HCT116 (cell line): ENCODE data around the gene DGKB. TPM values are rescaled to one million over a fixed set of nuclear protein-coding genes. Genes with fewer than 3 reads are reported as not detected.

Source experiments
- ATAC-seq: fragments of 200-7000 bp; cut with Tn5 transposase; 2 replicates; pipeline ENCODE4 v1.9.1; 2020; ENCODE audit warnings: mild to moderate bottlenecking, moderate library complexity
- BruUV-seq: library from RNA; stranded (reverse); fragments of 400-500 nt; replicated peaks from 2 replicates; lab custom pipeline; 2021; lab: Mats Ljungman, UMichigan
- CTCF ChIA-PET: fragments of 300-600 bp; sonication (Branson Sonifier 250); formaldehyde crosslinking; loops from one replicate; lab custom pipeline; 2021; ENCODE audit warnings: antibody characterized with exemption; lab: Charles Lee
- POLR2A ChIA-PET: fragments of 300-600, 350-600 bp; sonication (Branson Sonifier 250); formaldehyde crosslinking; loops from one replicate; lab custom pipeline; 2021; ENCODE audit warnings: antibody characterized with exemption; lab: Charles Lee
- RAD21 ChIA-PET, 2 experiments: fragments of 300-600 bp; sonication (Branson Sonifier 250); formaldehyde crosslinking; loops; one replicate each; lab custom pipeline; 2023; ENCODE audit warnings: low total read pairs in 2 of 2; ENCODE audit not compliant: uncharacterized antibody in 2 of 2, unreplicated experiment in 2 of 2, low non-redundant PET in 1 of 2; lab: Charles Lee
- DNase-seq: peaks from one replicate; pipeline ENCODE4 v3.0.0-alpha.2; 2010; ENCODE audit warnings: low read depth, low spot score
- H2AFZ ChIP-seq: fragments of 200-600 bp; shearing (Covaris generic), sonication (generic); 2 replicates; pipeline ENCODE4 v1.6.1; 2017; ENCODE audit warnings: low read depth, mixed run types, mixed read lengths, antibody characterized with exemption, low read length; ENCODE audit not compliant: poor library complexity, severe bottlenecking
- H3K27ac ChIP-seq: 2 replicates; pipeline ENCODE4 v1.5.1; 2012; ENCODE audit warnings: low read depth, low read length
- H3K27me3 ChIP-seq: fragments of 200-600 bp; sonication (generic); 2 replicates; pipeline ENCODE4 v1.6.1; 2016; ENCODE audit warnings: mixed run types, low read length, mixed read lengths; ENCODE audit not compliant: insufficient read depth
- H3K36me3 ChIP-seq, 2 experiments: fragments of 200-500 bp in 1 of 2; fragments of 200-600 bp in 1 of 2; sonication (Bioruptor generic) in 1 of 2; sonication (generic) in 1 of 2; 2 replicates each; pipeline versions ENCODE4 v1.5.1 to v1.6.1; 2014 to 2016; ENCODE audit warnings: low read length in 2 of 2, inconsistent platforms in 1 of 2, mixed read lengths in 1 of 2, mixed run types in 1 of 2; ENCODE audit not compliant: insufficient read depth in 2 of 2, control insufficient read depth in 1 of 2
- H3K4me1 ChIP-seq, 2 experiments: fragments of 200-600 bp in 1 of 2; sonication (generic) in 1 of 2; 2 replicates each; pipeline versions ENCODE4 v1.5.1 to v1.6.1; 2012 to 2017; ENCODE audit warnings: low read length in 2 of 2, inconsistent platforms in 1 of 2, mild to moderate bottlenecking in 1 of 2, mixed read lengths in 1 of 2, mixed run types in 1 of 2, moderate library complexity in 1 of 2; ENCODE audit not compliant: insufficient read depth in 2 of 2, control insufficient read depth in 1 of 2
- H3K4me2 ChIP-seq: fragments of 200-600 bp; sonication (generic); 2 replicates; pipeline ENCODE4 v1.6.1; 2017; ENCODE audit warnings: mixed run types, low read length, mixed read lengths
- H3K4me3 ChIP-seq, 2 experiments: fragments of 200-600 bp in 1 of 2; sonication (generic) in 1 of 2; replicated peaks in 1 of 2; 2 replicates each; pipeline ENCODE4 v1.5.1; 2011 to 2016; ENCODE audit warnings: low read length in 2 of 2, control low read depth in 1 of 2, low read depth in 1 of 2, mild to moderate bottlenecking in 1 of 2, mixed read lengths in 1 of 2, mixed run types in 1 of 2
- H3K79me2 ChIP-seq: fragments of 200-600 bp; sonication (generic); 2 replicates; pipeline ENCODE4 v1.6.1; 2017; ENCODE audit warnings: mild to moderate bottlenecking, mixed run types, low read length, moderate library complexity, mixed read lengths; ENCODE audit not compliant: insufficient read depth
- H3K9ac ChIP-seq: fragments of 200-600 bp; sonication (generic); 2 replicates; pipeline ENCODE4 v1.6.1; 2016; ENCODE audit warnings: low read length, mixed read lengths
- H3K9me2 ChIP-seq: fragments of 200-600 bp; sonication (generic), shearing (Covaris generic); 2 replicates; pipeline ENCODE4 v1.6.1; 2017; ENCODE audit warnings: mixed run types, mild to moderate bottlenecking, moderate library complexity; ENCODE audit not compliant: insufficient read depth
- H3K9me3 ChIP-seq, 2 experiments: fragments of 200-500 bp in 1 of 2; fragments of 200-600 bp in 1 of 2; sonication (Bioruptor generic) in 1 of 2; sonication (generic) in 1 of 2; 2 replicates each; pipeline ENCODE4 v1.6.1; 2014 to 2017; ENCODE audit warnings: low read length in 2 of 2, mixed read lengths in 2 of 2, inconsistent platforms in 1 of 2, low read depth in 1 of 2, mild to moderate bottlenecking in 1 of 2, mixed run types in 1 of 2, moderate library complexity in 1 of 2; ENCODE audit not compliant: control insufficient read depth in 1 of 2, insufficient read depth in 1 of 2
- H4K20me1 ChIP-seq: fragments of 200-600 bp; sonication (generic), shearing (Covaris generic); 2 replicates; pipeline ENCODE4 v1.6.1; 2017; ENCODE audit warnings: mixed run types, mild to moderate bottlenecking, moderate library complexity; ENCODE audit not compliant: insufficient read depth
- ELF1 ChIP-seq: IDR thresholded peaks from 2 replicates; pipeline ENCODE4 v1.6.1; 2012; ENCODE audit warnings: low read depth, borderline replicate concordance
- EZH2phosphoT487 ChIP-seq: fragments of 200-600 bp; IDR thresholded peaks from 2 replicates; pipeline ENCODE4 v1.6.1; 2018; ENCODE audit warnings: antibody characterized with exemption, borderline replicate concordance
- JUND ChIP-seq: IDR thresholded peaks from 2 replicates; pipeline ENCODE4 v1.6.1; 2012
- SIN3A ChIP-seq: IDR thresholded peaks from 2 replicates; pipeline ENCODE4 v1.6.1; 2012; ENCODE audit warnings: low read depth
- YY1 ChIP-seq: IDR thresholded peaks from 2 replicates; pipeline ENCODE4 v1.6.1; 2011; ENCODE audit warnings: low read length, low read depth, moderate library complexity, mild to moderate bottlenecking; ENCODE audit not compliant: insufficient replicate concordance; ENCODE audit errors: extremely low read depth
- ZFX ChIP-seq: fragments of 450-650 bp; IDR thresholded peaks from 2 replicates; pipeline ENCODE4 v1.6.1; 2017
- ZNF274 ChIP-seq: fragments of 200-500 bp; sonication (Bioruptor generic); IDR thresholded peaks from 2 replicates; pipeline ENCODE4 v1.6.1; 2014; ENCODE audit warnings: mild to moderate bottlenecking, low read depth, low read length, inconsistent platforms
- intact Hi-C: fragments of 100-400 bp; cut with micrococcal nuclease; formaldehyde crosslinking; loops from 2 replicates; pipeline ENCODE4 v1.10.0; 2022
- total RNA-seq: library from RNA; stranded (reverse); gene quantifications from one replicate; pipeline ENCODE4 v1.2.1, GENCODE V29; 2021; ENCODE audit not compliant: unreplicated experiment
- TF ChIP-seq, protein P1 (sequence below): IDR thresholded peaks from 2 replicates; pipeline ENCODE4 v1.6.1; 2011; ENCODE audit warnings: mild to moderate bottlenecking, low read length, moderate library complexity; ENCODE audit not compliant: insufficient replicate concordance; ENCODE audit errors: extremely low read depth
- TF ChIP-seq, protein P2 (sequence below): IDR thresholded peaks from 2 replicates; pipeline ENCODE4 v1.6.1; 2012

DGKB gene
- total RNA-seq, 1 experiment from 2014 or later = 0.05 TPM

DNA sequence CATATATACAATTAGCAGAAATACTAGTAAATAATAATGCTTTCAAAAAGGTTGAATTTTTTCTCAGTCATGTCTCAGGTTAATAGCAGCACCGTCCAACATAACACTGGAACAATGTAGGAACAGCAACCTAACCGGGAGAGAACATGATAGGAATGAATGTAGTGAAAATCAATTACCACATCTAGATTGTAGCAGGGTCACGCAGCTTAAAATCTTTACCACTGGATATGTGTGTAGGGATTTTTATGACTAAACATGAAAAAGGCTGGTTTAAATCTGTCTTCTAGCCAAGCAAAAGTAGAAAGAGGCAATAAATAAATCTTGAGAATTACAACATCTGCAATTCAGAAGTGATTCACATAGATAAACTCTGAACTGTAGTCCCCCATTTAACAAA lies 326.0 kb downstream of the DGKB start:
- no peaks in the 10 kb centered on the region for H3K9me3 ChIP-seq
- no peak overlapping the region for H3K27ac ChIP-seq
- H3K9me2 ChIP-seq = no peaks in the 10 kb centered on the region
- no peaks in the 10 kb centered on the region for H4K20me1 ChIP-seq
- BruUV-seq = no TSS peak
- no peak overlapping the region for H3K4me2 ChIP-seq
- H3K9ac ChIP-seq = no peak overlapping the region
- intact Hi-C loops = no loop called here
- ATAC-seq = no peak
- RAD21 ChIA-PET = no interaction called here
- no peak overlapping the region for H3K4me3 ChIP-seq
- POLR2A ChIA-PET = no interaction called here
- no peak for TF ChIP-seq SIN3A
- no peak for TF ChIP-seq YY1
- TF ChIP-seq, protein P1, sequence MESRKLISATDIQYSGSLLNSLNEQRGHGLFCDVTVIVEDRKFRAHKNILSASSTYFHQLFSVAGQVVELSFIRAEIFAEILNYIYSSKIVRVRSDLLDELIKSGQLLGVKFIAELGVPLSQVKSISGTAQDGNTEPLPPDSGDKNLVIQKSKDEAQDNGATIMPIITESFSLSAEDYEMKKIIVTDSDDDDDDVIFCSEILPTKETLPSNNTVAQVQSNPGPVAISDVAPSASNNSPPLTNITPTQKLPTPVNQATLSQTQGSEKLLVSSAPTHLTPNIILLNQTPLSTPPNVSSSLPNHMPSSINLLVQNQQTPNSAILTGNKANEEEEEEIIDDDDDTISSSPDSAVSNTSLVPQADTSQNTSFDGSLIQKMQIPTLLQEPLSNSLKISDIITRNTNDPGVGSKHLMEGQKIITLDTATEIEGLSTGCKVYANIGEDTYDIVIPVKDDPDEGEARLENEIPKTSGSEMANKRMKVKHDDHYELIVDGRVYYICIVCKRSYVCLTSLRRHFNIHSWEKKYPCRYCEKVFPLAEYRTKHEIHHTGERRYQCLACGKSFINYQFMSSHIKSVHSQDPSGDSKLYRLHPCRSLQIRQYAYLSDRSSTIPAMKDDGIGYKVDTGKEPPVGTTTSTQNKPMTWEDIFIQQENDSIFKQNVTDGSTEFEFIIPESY = no peak
- TF ChIP-seq, all 23 proteins: peak for 0
- Histone ChIP-seq H3K36me3 (no peaks in the 10 kb centered on the region), H3K4me1 (no peaks in the 10 kb centered on the region), H3K79me2 (no peaks in the 10 kb centered on the region), H2AFZ (no peak overlapping the region), H3K27me3 (no peaks in the 10 kb centered on the region)
- CTCF ChIA-PET = no interaction called here
- no peak for DNase-seq

DNA sequence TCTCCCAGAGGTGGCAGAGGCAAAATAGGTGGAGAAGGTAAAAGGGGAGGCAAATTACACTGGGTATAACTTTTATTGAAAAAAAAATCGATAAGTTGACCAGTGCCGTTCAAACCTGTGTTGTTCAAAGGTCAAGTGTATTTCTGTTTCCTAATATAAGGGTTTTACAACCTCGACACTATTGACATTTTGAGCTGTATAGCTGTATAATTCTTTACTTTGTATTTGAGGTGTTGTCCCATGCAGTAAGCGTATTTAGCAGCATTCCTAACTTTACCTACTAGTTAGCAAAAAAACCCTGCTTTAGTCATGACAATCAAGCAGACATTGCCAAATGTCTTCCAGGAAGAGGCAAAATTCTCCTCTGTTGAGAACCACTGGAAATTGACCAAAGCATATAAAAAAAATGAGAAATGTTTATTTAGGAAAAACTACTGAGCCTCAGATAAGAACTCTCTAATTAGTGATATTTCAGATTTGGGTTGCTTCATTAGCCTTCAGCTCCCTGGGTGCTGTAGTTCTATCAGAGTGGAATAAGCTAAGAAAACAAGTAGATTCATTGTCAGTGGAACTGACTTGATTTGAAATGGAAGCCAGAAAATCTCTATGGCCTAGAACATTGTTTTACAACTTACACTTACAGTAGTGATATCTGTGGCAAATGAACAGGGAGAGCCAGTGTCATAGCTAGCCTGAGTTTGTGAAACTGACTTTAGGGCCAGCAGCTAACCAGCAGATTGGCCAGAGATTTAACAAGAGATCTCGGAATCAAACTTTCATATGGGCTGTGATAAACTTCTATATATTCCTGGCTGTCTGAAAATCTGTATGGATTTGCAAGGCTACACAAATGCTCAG lies 331.6 kb downstream of the DGKB start:
- Histone ChIP-seq H3K27ac (no peak overlapping the region), H3K4me3 (no peak overlapping the region)
- ChIA-PET RAD21 (no interaction called here), POLR2A (no interaction called here)
- no peak for TF ChIP-seq ZFX
- TF ChIP-seq EZH2phosphoT487 = no peak
- TF ChIP-seq, protein P2, sequence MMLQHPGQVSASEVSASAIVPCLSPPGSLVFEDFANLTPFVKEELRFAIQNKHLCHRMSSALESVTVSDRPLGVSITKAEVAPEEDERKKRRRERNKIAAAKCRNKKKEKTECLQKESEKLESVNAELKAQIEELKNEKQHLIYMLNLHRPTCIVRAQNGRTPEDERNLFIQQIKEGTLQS = no peak
- TF ChIP-seq ZNF274 = no peak
- no peak for TF ChIP-seq ELF1
- TF ChIP-seq JUND = no peak
- TF ChIP-seq SIN3A = no peak
- TF ChIP-seq, all 23 proteins: peak for 0
- Histone ChIP-seq H3K9ac (no peak overlapping the region), H3K4me2 (no peak overlapping the region), H3K27me3 (no peaks in the 10 kb centered on the region), H3K9me3 (no peaks in the 10 kb centered on the region), H3K9me2 (no peaks in the 10 kb centered on the region), H3K79me2 (no peaks in the 10 kb centered on the region), H4K20me1 (no peaks in the 10 kb centered on the region), H3K36me3 (no peaks in the 10 kb centered on the region), H2AFZ (no peak overlapping the region), H3K4me1 (no peaks in the 10 kb centered on the region)
- BruUV-seq = no TSS peak
- intact Hi-C loops = no loop called here
- CTCF ChIA-PET = no interaction called here
- ATAC-seq (no peak), DNase-seq (no peak)
